ENCODE results near the gene DIP2C.
"Not testable (repeated sequence)": the region's sequence is repeated elsewhere in the genome, so short reads cannot be mapped to it uniquely, and the experiment has no call there.

Gene DIP2C

GRCh38 chr10:593421-593820, 96.0 kb downstream of the DIP2C start:
- no peak for DNase-seq

GRCh38 chr10:593016-593415, 96.5 kb downstream of the DIP2C start:
- DNase-seq = no peak

GRCh38 chr10:591646-592045, 97.8 kb downstream of the DIP2C start:
- no peak for DNase-seq

- DNase-seq = no peak
Observed at GRCh38 chr10:590721-591120, 98.7 kb downstream of the DIP2C start.

- DNase-seq = no peak
Observed at GRCh38 chr10:589961-590680, 99.3 kb downstream of the DIP2C start.

GRCh38 chr10:588246-589165, 101.0 kb downstream of the DIP2C start:
- DNase-seq = no peak

- no peak for DNase-seq
Observed at GRCh38 chr10:586716-587115, 102.8 kb downstream of the DIP2C start.

GRCh38 chr10:586151-586550, 103.3 kb downstream of the DIP2C start:
- no peak for DNase-seq

- DNase-seq = no peak
Observed at GRCh38 chr10:585502-585901, 104.0 kb downstream of the DIP2C start.

- DNase-seq = not testable (repeated sequence)
Observed at GRCh38 chr10:584497-585290, 104.8 kb downstream of the DIP2C start.

GRCh38 chr10:583433-583832, 106.0 kb downstream of the DIP2C start:
- no peak for DNase-seq

- DNase-seq = no peak
Observed at GRCh38 chr10:581776-582330, 107.6 kb downstream of the DIP2C start.

GRCh38 chr10:580778-581177, 108.7 kb downstream of the DIP2C start:
- peak; percentile 94 for DNase-seq

- no peak for DNase-seq
Observed at GRCh38 chr10:576130-576465, 113.4 kb downstream of the DIP2C start.

- DNase-seq = no peak
Observed at GRCh38 chr10:575402-576129, 113.9 kb downstream of the DIP2C start.

- no peak for DNase-seq
Observed at GRCh38 chr10:572696-573095, 116.8 kb downstream of the DIP2C start.

GRCh38 chr10:571688-572451, 117.6 kb downstream of the DIP2C start:
- DNase-seq = no peak

GRCh38 chr10:571166-571565, 118.3 kb downstream of the DIP2C start:
- DNase-seq = no peak

- no peak for DNase-seq
Observed at GRCh38 chr10:570628-571163, 118.8 kb downstream of the DIP2C start.

- no peak for DNase-seq
Observed at GRCh38 chr10:569961-570627, 119.4 kb downstream of the DIP2C start.

- no peak for DNase-seq
Observed at GRCh38 chr10:568848-569247, 120.6 kb downstream of the DIP2C start.

Data from HCEC 1CT (cell line).